ENCODE results near the gene BMPR1B.

DNA sequence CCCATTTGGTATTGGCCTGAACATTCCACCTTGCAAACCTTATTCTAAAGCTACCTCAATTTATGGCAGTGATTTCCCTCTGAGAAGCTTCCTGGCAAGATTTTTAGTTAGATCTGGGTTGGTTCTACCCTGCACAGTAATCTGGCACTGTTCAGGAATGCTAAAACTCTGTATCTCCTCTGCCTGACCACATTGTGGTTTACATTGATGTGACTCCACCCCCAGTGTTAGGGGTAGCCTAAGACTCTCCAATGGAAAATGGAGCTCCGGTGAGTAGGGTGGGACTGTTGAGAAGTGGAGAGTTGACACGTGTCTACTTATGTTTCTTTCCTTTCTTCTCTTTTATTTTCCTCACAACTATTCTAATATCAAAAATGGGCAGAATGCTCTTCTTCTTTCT lies 45.4 kb downstream of the BMPR1B start:
- TF ChIP-seq, protein P1, sequence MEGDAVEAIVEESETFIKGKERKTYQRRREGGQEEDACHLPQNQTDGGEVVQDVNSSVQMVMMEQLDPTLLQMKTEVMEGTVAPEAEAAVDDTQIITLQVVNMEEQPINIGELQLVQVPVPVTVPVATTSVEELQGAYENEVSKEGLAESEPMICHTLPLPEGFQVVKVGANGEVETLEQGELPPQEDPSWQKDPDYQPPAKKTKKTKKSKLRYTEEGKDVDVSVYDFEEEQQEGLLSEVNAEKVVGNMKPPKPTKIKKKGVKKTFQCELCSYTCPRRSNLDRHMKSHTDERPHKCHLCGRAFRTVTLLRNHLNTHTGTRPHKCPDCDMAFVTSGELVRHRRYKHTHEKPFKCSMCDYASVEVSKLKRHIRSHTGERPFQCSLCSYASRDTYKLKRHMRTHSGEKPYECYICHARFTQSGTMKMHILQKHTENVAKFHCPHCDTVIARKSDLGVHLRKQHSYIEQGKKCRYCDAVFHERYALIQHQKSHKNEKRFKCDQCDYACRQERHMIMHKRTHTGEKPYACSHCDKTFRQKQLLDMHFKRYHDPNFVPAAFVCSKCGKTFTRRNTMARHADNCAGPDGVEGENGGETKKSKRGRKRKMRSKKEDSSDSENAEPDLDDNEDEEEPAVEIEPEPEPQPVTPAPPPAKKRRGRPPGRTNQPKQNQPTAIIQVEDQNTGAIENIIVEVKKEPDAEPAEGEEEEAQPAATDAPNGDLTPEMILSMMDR (IDR thresholded peaks at IDR 0.05; ENCODE audit: low read depth, low read length, poor library complexity, severe bottlenecking), result no peak
- TF ChIP-seq EZH2phosphoT487 (IDR thresholded peaks at IDR 0.05; ENCODE audit: borderline replicate concordance, low read length), result no peak

Data from DOHH2 (cell line).